Stimulated activated naive CD8-positive, alpha-beta T cell treated with anti-CD3 and anti-CD28 coated beads, Interleukin-15, amount 100 ng/mL, for 72 hours (primary cell): Measurements from ENCODE around the gene XRCC2.
"Not testable (repeated sequence)": the region's sequence is repeated elsewhere in the genome, so short reads cannot be mapped to it uniquely, and the experiment has no call there.

Experiments
- ATAC-seq: fragments of 150-1000 bp; cut with Tn5 transposase; 2 replicates; pipeline ENCODE4 v1.10.0; 2021; ENCODE audit warnings: mild to moderate bottlenecking, moderate library complexity
- DNase-seq, 2 donors: peaks; one replicate each; pipeline ENCODE4 v3.0.0; 2021 to 2022
- H3K27ac Mint-ChIP-seq, 2 donors: one replicate each; pipeline ENCODE4 v1.8.0; 2022; ENCODE audit warnings: mild to moderate bottlenecking in 2 of 2, mixed read lengths in 2 of 2, moderate library complexity in 2 of 2
- H3K27me3 Mint-ChIP-seq: one replicate; pipeline ENCODE4 v1.8.0; 2022; ENCODE audit warnings: mixed read lengths
- H3K4me1 Mint-ChIP-seq: one replicate; pipeline ENCODE4 v1.8.0; 2022; ENCODE audit warnings: mild to moderate bottlenecking, mixed read lengths
- H3K4me3 Mint-ChIP-seq, 2 donors: one replicate each; pipeline ENCODE4 v1.8.0; 2022; ENCODE audit warnings: mild to moderate bottlenecking in 2 of 2, mixed read lengths in 2 of 2, moderate library complexity in 1 of 2
- H3K9me3 Mint-ChIP-seq, 2 donors: one replicate each; pipeline ENCODE4 v1.8.0; 2022; ENCODE audit warnings: mixed read lengths in 2 of 2

XRCC2 gene

DNA sequence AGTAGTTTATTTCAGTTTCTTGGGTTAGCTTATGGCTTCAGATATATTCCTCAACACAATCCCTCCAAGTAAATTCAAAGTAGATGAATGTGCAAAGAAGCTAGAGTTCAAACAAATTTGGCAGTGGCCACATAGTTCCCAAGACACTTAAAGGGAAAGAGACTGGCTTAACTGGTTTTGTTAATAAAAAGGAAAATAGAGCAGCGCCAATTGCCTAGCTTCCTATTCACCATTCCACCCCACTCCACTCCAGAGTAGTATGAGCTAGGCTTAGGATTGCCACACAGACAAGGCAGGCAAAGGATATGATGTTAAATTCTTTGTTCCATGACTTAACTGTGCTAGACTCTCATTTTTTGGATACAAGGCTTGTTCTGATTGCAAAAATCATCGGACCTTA is 2.0 kb downstream of the XRCC2 start:
- Mint-ChIP-seq H3K27ac (no peak overlapping the region), H3K27me3 (no peaks in the 10 kb centered on the region), H3K4me3 (no peak overlapping the region), H3K9me3 (no peaks in the 10 kb centered on the region), H3K4me1 (peaks cover 7% of the 10 kb centered on the region)
- ATAC-seq, result no peak
- no peak for DNase-seq

GRCh38 chr7:152672626-152673025 is 3.3 kb downstream of the XRCC2 start:
- Mint-ChIP-seq H3K27me3 (no peaks in the 10 kb centered on the region), H3K27ac (no peak overlapping the region), H3K4me1 (peaks cover 7% of the 10 kb centered on the region), H3K9me3 (no peaks in the 10 kb centered on the region), H3K4me3 (no peak overlapping the region)
- DNase-seq, result no peak
- no peak for ATAC-seq

- no peaks in the 10 kb centered on the region for H3K9me3 Mint-ChIP-seq
- ATAC-seq (no peak), DNase-seq (no peak)
- H3K4me1 Mint-ChIP-seq, result peaks cover 1% of the 10 kb centered on the region
- no peaks in the 10 kb centered on the region for H3K27me3 Mint-ChIP-seq
- H3K27ac Mint-ChIP-seq, result no peak overlapping the region
- no peak overlapping the region for H3K4me3 Mint-ChIP-seq
Measured at GRCh38 chr7:152669758-152670157, 6.2 kb downstream of the XRCC2 start.

DNA sequence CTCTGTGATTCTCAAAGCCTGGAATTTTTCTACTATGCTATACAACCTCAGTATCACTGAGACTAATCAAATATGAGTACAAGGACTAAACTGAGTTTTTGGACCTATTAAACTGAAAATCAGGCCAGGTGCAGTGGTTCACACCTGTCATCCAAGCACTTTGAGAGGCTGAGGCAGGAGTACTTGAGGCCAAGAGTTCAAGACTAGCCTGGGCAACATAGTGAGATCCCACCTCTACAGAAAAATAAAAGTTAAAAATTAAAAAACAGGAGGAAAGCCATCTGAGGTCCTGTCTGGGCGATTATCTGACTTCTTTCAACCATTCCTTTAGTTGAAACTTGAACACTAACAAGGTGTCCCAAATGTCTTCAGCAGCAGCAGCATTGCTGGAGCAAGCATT is 7.0 kb downstream of the XRCC2 start:
- Mint-ChIP-seq H3K9me3 (no peaks in the 10 kb centered on the region), H3K4me3 (no peak overlapping the region), H3K4me1 (no peaks in the 10 kb centered on the region), H3K27me3 (no peaks in the 10 kb centered on the region), H3K27ac (no peak overlapping the region)
- no peak for DNase-seq
- ATAC-seq, result no peak

DNA sequence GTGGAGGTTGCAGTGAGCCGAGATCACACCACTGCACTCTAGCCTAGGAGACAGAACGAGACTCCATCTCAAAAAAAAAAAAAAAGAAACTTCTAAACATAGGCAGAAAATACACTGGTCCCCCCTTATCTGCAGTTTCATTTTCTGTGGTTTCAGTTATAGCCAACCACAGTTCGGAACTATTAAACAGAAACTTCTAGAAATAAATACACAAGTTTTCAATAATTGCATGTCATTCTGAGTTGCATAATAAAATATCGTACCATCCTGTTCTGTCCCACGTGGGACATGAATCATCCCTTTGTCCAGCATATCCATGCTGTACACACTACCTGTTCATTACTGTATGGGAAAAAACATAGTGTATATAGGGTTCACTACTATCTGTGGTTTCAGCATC is 8.0 kb downstream of the XRCC2 start:
- Mint-ChIP-seq H3K27ac (no peak overlapping the region), H3K4me1 (no peaks in the 10 kb centered on the region), H3K27me3 (no peaks in the 10 kb centered on the region), H3K9me3 (no peaks in the 10 kb centered on the region), H3K4me3 (no peak overlapping the region)
- ATAC-seq (no peak), DNase-seq (no peak)

GRCh38 chr7:152666078-152666477 is 9.9 kb downstream of the XRCC2 start:
- Mint-ChIP-seq H3K27ac (no peak overlapping the region), H3K9me3 (no peaks in the 10 kb centered on the region), H3K4me3 (no peak overlapping the region), H3K4me1 (no peaks in the 10 kb centered on the region), H3K27me3 (no peaks in the 10 kb centered on the region)
- no peak for DNase-seq
- ATAC-seq, result no peak

- Mint-ChIP-seq H3K9me3 (no peaks in the 10 kb centered on the region), H3K27ac (no peak overlapping the region), H3K4me3 (no peak overlapping the region), H3K27me3 (no peaks in the 10 kb centered on the region), H3K4me1 (no peaks in the 10 kb centered on the region)
- DNase-seq (no peak), ATAC-seq (no peak)
Measured at GRCh38 chr7:152664636-152665035, 11.3 kb downstream of the XRCC2 start.

GRCh38 chr7:152663931-152664330 is 12.0 kb downstream of the XRCC2 start:
- Mint-ChIP-seq H3K4me3 (no peak overlapping the region), H3K27me3 (no peaks in the 10 kb centered on the region), H3K27ac (no peak overlapping the region), H3K4me1 (no peaks in the 10 kb centered on the region), H3K9me3 (no peaks in the 10 kb centered on the region)
- ATAC-seq (no peak), DNase-seq (no peak)

- Mint-ChIP-seq H3K27me3 (no peaks in the 10 kb centered on the region), H3K9me3 (no peaks in the 10 kb centered on the region), H3K4me1 (no peaks in the 10 kb centered on the region), H3K27ac (no peak overlapping the region), H3K4me3 (no peak overlapping the region)
- ATAC-seq, result no peak
- DNase-seq, result no peak
Measured at GRCh38 chr7:152663148-152663740, 12.7 kb downstream of the XRCC2 start.

- no peaks in the 10 kb centered on the region for H3K9me3 Mint-ChIP-seq
- no peaks in the 10 kb centered on the region for H3K4me1 Mint-ChIP-seq
Measured at GRCh38 chr7:152661479-152661878, 14.5 kb downstream of the XRCC2 start.

GRCh38 chr7:152660021-152660420 is 15.9 kb downstream of the XRCC2 start:
- no peak for ATAC-seq
- Mint-ChIP-seq H3K4me1 (no peaks in the 10 kb centered on the region), H3K27me3 (no peaks in the 10 kb centered on the region), H3K27ac (no peak overlapping the region), H3K9me3 (no peaks in the 10 kb centered on the region), H3K4me3 (no peak overlapping the region)
- no peak for DNase-seq

More at GRCh38 chr7:152661479-152661878, 14.5 kb downstream of the XRCC2 start:
- DNase-seq, result no peak
- ATAC-seq, result no peak
- Mint-ChIP-seq H3K27ac (peak overlapping the region; percentile 1 to 60), H3K27me3 (no peaks in the 10 kb centered on the region), H3K4me3 (no peak overlapping the region)

DNA sequence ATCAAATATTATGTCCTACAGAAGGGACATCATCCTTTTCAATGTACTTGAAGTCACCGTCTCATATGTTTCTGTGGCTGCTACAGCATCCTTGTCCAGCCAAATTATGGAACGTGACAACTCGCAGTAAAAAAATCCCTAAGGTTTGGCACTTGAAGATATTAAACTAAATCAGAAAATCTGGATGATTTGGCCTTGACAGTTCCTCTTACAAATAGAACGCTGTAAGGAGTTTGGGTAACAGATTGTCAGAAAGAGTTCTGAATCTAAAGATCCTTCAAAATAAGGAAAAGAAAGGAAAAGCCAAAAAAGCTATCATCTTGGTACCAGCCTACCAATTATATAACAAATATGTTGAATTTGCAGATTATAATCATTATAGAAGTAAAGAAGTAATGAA is 21.0 kb downstream of the XRCC2 start:
- H3K27me3 Mint-ChIP-seq, result no peaks in the 10 kb centered on the region
- ATAC-seq (no peak), DNase-seq (no peak)
- no peaks in the 10 kb centered on the region for H3K9me3 Mint-ChIP-seq
- H3K27ac Mint-ChIP-seq, result no peak overlapping the region
- no peak overlapping the region for H3K4me3 Mint-ChIP-seq
- no peaks in the 10 kb centered on the region for H3K4me1 Mint-ChIP-seq

GRCh38 chr7:152649220-152649619 is 26.7 kb downstream of the XRCC2 start:
- ATAC-seq, result no peak
- no peak for DNase-seq
- Mint-ChIP-seq H3K27me3 (no peaks in the 10 kb centered on the region), H3K9me3 (peaks cover 0 to 8% of the 10 kb centered on the region in 2 donors), H3K27ac (peak overlapping the region in 1 of 2 donors; percentile 12), H3K4me3 (no peak overlapping the region), H3K4me1 (no peaks in the 10 kb centered on the region)

DNA sequence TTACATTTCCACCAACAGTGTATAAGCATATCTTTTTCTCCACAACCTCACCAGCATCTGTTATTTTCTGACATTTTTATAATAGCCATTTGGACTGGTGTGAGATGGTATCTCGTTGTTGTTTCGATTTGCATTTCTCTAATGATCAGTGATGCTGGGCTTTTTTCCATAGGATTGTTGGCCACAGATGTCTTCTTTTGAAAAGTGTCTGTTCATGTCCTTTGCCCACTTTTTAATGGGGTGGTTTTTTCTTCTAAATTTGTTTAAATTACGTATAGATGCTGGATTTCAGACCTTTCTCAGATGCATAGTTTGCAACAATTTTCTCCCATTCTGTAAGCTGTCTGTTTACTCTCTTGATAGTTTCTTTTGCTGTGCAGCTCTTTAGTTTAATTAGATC is 28.9 kb downstream of the XRCC2 start:
- peaks cover 0 to 8% of the 10 kb centered on the region in 2 donors for H3K9me3 Mint-ChIP-seq
- no peak overlapping the region for H3K4me3 Mint-ChIP-seq
- no peak overlapping the region for H3K27ac Mint-ChIP-seq
- no peak for DNase-seq
- no peak for ATAC-seq
- H3K4me1 Mint-ChIP-seq, result no peaks in the 10 kb centered on the region
- no peaks in the 10 kb centered on the region for H3K27me3 Mint-ChIP-seq

- not testable (repeated sequence) for H3K4me3 Mint-ChIP-seq, ATAC-seq, H3K9me3 Mint-ChIP-seq, H3K27me3 Mint-ChIP-seq, DNase-seq, H3K27ac Mint-ChIP-seq, H3K4me1 Mint-ChIP-seq
Measured at GRCh38 chr7:152646579-152646978, 29.4 kb downstream of the XRCC2 start.

- Mint-ChIP-seq H3K4me3 (no peak overlapping the region), H3K27me3 (no peaks in the 10 kb centered on the region), H3K27ac (no peak overlapping the region), H3K4me1 (no peaks in the 10 kb centered on the region), H3K9me3 (peaks cover 0 to 8% of the 10 kb centered on the region in 2 donors)
- ATAC-seq (no peak), DNase-seq (no peak)
Measured at GRCh38 chr7:152643979-152644559, 31.9 kb downstream of the XRCC2 start.

DNA sequence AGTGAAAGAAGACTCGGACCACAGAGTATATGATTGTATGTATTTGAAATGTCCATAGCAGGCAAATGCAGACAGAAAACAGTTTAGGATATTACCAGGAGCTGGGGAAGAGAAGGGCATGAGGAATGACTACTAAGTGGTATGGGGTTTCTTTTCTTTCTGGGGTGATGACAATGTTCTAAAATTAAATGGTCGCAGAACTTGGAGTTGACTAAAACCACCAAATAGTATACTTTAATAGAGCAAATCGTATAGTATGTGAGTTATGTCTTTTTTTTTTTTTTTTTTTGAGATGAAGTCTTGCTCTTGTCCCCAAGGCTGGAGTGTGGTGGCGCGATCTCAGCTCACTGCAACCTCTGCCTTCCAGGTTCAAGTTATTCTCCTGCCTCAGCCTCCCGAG is 34.6 kb downstream of the XRCC2 start:
- no peak overlapping the region for H3K4me3 Mint-ChIP-seq
- H3K27me3 Mint-ChIP-seq, result no peaks in the 10 kb centered on the region
- no peaks in the 10 kb centered on the region for H3K9me3 Mint-ChIP-seq
- DNase-seq (no peak), ATAC-seq (no peak)
- no peak overlapping the region for H3K27ac Mint-ChIP-seq
- H3K4me1 Mint-ChIP-seq, result no peaks in the 10 kb centered on the region
